Measurements from ENCODE around the gene ATP1A3. TPM values are rescaled to one million over a fixed set of nuclear protein-coding genes. Genes with fewer than 3 reads are reported as not detected.
A peak's percentile ranks its signal among the peaks of the same experiment; 100 is the strongest.

The ATP1A3 gene
- total and polyA plus RNA-seq, 2 experiments from 2014 or later, result 6.1 to 8.1 TPM

- H3K27ac ChIP-seq, result no peak overlapping the region
- no peaks in the 10 kb centered on the region for H3K9me3 ChIP-seq (ENCODE audit: low read depth)
- H3K4me3 ChIP-seq, result no peak overlapping the region
- DNase-seq (ENCODE audit: low read depth in 1 of 2, low spot score in 1 of 2), result no peak
- peaks cover 84% of the 10 kb centered on the region for H3K27me3 ChIP-seq
- no peaks in the 10 kb centered on the region for H3K4me1 ChIP-seq (ENCODE audit: low read depth)
- no peak for TF ChIP-seq CTCF (IDR thresholded peaks at IDR 0.05; ENCODE audit: low read depth, low read length)
- no peaks in the 10 kb centered on the region for H3K36me3 ChIP-seq
These were observed 57.1 kb downstream of the ATP1A3 start for GRCh38 chr19:41936961-41937360.

DNA sequence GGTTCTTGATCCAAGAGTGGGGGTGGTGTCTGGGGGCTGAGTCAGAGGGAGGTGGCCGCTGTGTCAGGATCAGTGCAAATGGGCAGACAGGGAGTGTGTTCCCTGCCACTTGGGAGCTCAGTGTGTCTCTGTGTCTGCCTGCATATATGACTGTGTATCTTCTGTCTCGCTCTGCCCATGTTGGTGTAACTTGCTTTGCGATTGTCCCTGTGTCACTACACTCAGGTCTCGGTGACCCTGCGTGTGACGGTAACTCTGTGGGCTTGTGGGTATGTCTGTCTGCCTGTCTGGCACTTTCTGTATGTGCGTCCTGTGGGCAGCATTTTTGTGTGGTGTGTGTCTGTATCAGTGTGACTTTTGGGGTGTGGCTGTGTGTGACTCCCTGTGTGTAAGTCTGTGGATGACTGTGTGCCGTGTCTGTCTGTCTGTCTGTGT lies 57.6 kb downstream of the ATP1A3 start:
- Histone ChIP-seq H3K9me3 (ENCODE audit: low read depth) (no peaks in the 10 kb centered on the region), H3K4me3 (no peak overlapping the region), H3K27me3 (peaks cover 84% of the 10 kb centered on the region), H3K27ac (no peak overlapping the region), H3K4me1 (ENCODE audit: low read depth) (no peaks in the 10 kb centered on the region), H3K36me3 (no peaks in the 10 kb centered on the region)
- no peak for DNase-seq (ENCODE audit: low read depth in 1 of 2, low spot score in 1 of 2)
- TF ChIP-seq CTCF (IDR thresholded peaks at IDR 0.05; ENCODE audit: low read depth, low read length), result no peak

- no peak overlapping the region for H3K27ac ChIP-seq
- no peak for TF ChIP-seq CTCF (IDR thresholded peaks at IDR 0.05; ENCODE audit: low read depth, low read length)
- no peak for DNase-seq (ENCODE audit: low read depth in 1 of 2, low spot score in 1 of 2)
- H3K36me3 ChIP-seq, result no peaks in the 10 kb centered on the region
- peaks cover 84% of the 10 kb centered on the region for H3K27me3 ChIP-seq
- no peaks in the 10 kb centered on the region for H3K4me1 ChIP-seq (ENCODE audit: low read depth)
- H3K9me3 ChIP-seq (ENCODE audit: low read depth), result no peaks in the 10 kb centered on the region
- H3K4me3 ChIP-seq, result no peak overlapping the region
These were observed 58.1 kb downstream of the ATP1A3 start for GRCh38 chr19:41935760-41936415.

DNA sequence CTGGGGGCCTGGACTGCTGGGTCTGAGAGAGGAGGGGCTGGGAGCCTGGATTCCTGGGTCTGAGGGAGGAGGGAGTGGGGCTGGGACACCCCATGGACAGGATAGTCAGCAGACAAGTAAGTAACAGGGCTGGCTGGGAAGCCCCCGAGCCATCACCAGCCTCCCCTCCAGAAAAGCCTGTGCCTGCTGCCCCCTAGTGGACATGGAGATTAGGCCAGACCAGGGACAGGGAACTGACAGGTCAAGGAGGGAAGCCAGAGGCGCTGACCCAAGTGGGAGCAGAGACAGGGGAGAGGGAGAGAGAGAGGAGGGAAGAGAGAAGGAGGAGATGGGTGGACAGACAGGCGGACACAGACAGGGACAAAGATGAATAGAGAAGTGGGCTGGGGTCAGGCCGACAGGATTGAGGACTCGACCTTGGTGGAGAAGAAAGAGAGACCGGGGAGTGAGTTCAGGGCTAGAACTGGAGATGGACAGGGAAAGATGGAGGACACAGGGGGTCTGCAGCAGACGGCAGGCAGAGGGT lies 59.1 kb downstream of the ATP1A3 start:
- Histone ChIP-seq H3K4me1 (ENCODE audit: low read depth) (no peaks in the 10 kb centered on the region), H3K27me3 (peaks cover 84% of the 10 kb centered on the region), H3K4me3 (no peak overlapping the region), H3K9me3 (ENCODE audit: low read depth) (no peaks in the 10 kb centered on the region), H3K36me3 (no peaks in the 10 kb centered on the region), H3K27ac (no peak overlapping the region)
- peak; percentile 99 for TF ChIP-seq CTCF (IDR thresholded peaks at IDR 0.05; ENCODE audit: low read depth, low read length)
- peak; percentile 69 to 78 for DNase-seq (ENCODE audit: low read depth in 1 of 2, low spot score in 1 of 2)

DNA sequence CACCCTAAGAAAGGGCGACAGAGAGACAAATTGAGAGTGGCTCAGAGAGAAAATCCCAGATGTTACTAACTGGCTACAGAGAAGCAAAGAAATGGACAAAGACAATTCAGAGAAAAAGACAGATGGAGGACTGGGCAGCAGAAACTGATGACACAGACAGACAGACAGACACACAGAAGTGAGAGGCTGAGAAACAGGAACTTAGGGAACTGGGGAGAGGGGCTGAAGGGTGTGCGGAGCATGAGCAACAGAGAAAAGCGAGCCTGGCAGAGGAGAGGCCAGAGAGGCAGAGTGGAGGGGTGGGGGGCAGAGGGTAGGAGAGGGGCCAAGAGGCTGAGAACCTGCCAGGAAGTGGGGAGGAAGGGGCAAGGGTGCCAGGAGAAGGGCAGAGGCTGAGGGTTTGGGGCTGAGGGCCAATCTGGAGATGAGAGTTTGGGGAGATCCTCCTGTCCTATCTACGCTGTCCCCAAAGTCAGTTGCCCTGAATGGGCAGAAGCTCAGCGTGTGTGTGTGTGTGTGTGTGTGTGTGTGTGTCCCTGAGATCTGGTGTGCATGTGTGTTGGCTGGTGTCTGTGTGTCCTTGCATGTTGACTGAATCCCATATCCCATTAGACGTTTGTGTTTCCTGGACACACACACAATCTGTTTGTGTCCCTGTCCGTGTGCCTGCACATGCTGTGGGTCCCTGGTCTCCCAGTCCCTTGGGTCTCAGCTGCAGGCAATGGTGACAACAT lies 60.2 kb downstream of the ATP1A3 start:
- DNase-seq (ENCODE audit: low read depth in 1 of 2, low spot score in 1 of 2), result no peak
- Histone ChIP-seq H3K27me3 (peaks cover 90% of the 10 kb centered on the region), H3K4me3 (no peak overlapping the region), H3K4me1 (ENCODE audit: low read depth) (no peaks in the 10 kb centered on the region), H3K36me3 (no peaks in the 10 kb centered on the region), H3K27ac (no peak overlapping the region), H3K9me3 (ENCODE audit: low read depth) (no peaks in the 10 kb centered on the region)
- TF ChIP-seq CTCF (IDR thresholded peaks at IDR 0.05; ENCODE audit: low read depth, low read length), result no peak

All from cardiac muscle cell (in vitro differentiated cells and primary cell).